Fibroblast of villous mesenchyme (primary cell): ENCODE results near the gene THBS2. TPM values are rescaled to one million over a fixed set of nuclear protein-coding genes. Genes with fewer than 3 reads are reported as not detected.

Experiments
- DNase-seq: peaks from one replicate; pipeline ENCODE4 v3.0.0-alpha.2; 2010; ENCODE audit warnings: low read depth
- H3K4me3 ChIP-seq: 2 replicates; pipeline ENCODE4 v1.5.1; 2011; ENCODE audit warnings: low read depth, mild to moderate bottlenecking, low read length
- CTCF ChIP-seq: IDR thresholded peaks from 2 replicates; pipeline ENCODE4 v1.5.1; 2012; ENCODE audit warnings: low read depth, mild to moderate bottlenecking, low read length; ENCODE audit not compliant: insufficient read depth
- total RNA-seq: library from RNA; depleted of rRNA; stranded (reverse); fragments of >200 nt; gene quantifications from 2 replicates; pipeline ENCODE4 v1.2.3, GENCODE V29; 2012

Gene THBS2
- total RNA-seq, 1 donor = 374 TPM

GRCh38 chr6:169176361-169176991 is 77.2 kb downstream of the THBS2 start:
- no peak for TF ChIP-seq CTCF
- DNase-seq = no peak

GRCh38 chr6:169175360-169175887 is 78.2 kb downstream of the THBS2 start:
- H3K4me3 ChIP-seq = no peak overlapping the region
- TF ChIP-seq CTCF = no peak
- no peak for DNase-seq

More at GRCh38 chr6:169176361-169176991, 77.2 kb downstream of the THBS2 start:
- H3K4me3 ChIP-seq = no peak overlapping the region

- H3K4me3 ChIP-seq = no peak overlapping the region
- DNase-seq = no peak
- no peak for TF ChIP-seq CTCF
Observed at GRCh38 chr6:169174516-169175359, 78.9 kb downstream of the THBS2 start.

DNA sequence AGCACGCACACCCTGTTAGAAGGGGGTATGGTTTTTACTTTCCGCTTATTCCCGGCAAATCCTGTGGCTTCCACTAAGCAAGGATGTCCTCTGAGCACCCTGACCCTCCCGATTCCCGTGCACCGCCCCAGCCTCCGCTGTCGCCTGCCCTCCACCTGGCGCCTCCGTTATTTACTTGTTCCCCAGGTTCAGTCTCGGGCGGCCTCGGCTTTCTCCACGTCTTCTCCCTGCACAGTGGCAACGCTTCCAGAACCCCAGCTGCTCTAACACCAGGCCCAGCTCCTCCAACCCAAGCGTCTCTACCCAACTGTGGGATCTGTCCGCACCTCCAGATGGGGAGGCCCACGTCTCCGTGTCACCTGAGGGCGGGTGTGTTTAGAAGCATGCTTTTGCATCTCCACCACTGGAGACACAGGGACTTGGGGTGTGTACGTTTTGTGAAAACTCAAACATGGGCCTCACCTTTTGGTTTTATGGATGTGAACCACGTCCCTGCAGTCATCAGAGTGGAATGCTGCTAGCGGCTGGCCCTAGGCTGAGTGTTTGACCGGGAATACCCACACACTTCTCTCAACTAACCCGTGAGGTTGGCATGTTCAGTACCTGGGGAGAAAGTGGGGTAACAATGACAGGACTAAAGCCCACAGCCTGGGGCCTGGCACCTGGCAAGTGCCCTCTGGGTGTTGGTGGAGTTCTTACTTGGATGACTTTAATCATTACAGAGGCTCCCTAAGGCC is 79.9 kb downstream of the THBS2 start:
- DNase-seq = no peak
- no peak for TF ChIP-seq CTCF
- H3K4me3 ChIP-seq = no peak overlapping the region

DNA sequence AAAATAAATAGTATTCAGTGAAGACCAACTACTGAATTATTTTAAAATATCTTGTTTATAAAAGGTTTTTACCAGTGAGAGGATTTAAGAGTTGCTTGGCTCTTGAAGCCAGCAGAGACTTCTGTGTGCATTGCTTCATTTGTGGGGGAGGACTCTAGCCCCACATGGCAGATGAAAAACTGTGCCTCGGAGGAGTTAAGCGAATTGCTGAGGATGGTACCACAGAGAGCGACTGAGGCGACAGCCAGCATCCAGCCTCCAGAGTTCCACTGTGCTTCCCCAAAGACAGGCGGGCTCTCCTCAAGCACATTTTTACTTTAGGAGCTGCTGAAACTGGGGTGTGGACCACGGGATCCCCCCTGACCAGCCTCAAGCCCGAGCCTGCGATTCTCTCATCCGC is 80.7 kb downstream of the THBS2 start:
- no peak for TF ChIP-seq CTCF
- no peak for DNase-seq
- H3K4me3 ChIP-seq = no peak overlapping the region

DNA sequence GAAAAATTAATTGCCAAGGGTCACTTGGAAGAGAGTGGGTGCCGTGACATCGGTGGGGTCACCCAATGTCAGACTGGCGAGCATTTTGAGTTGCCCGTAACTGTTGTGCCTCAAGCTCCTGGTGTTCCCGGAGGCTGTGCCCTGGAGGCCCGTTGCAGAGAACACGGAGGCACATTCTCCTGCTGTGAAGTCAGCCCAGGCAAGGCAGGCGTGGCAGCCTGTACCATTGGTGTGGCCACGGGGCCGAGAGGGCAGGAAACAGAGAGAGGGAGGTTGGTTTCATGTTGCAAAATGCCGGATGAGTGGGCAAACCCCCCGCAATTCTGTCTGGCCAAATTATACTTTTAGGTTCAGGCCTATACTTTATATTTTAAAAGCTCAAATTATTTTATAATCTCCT is 81.2 kb downstream of the THBS2 start:
- DNase-seq = peak; percentile 76
- TF ChIP-seq CTCF = no peak
- H3K4me3 ChIP-seq = no peak overlapping the region
